HG03520 (cell line): ENCODE results near the gene RELA.

ENCODE experiments used
- ATAC-seq: cut with Tn5 transposase; IDR thresholded peaks from one replicate; pipeline ENCODE4 v1.9.1; 2021; ENCODE audit warnings: mild to moderate bottlenecking, moderate library complexity; ENCODE audit not compliant: unreplicated experiment

The RELA gene

DNA sequence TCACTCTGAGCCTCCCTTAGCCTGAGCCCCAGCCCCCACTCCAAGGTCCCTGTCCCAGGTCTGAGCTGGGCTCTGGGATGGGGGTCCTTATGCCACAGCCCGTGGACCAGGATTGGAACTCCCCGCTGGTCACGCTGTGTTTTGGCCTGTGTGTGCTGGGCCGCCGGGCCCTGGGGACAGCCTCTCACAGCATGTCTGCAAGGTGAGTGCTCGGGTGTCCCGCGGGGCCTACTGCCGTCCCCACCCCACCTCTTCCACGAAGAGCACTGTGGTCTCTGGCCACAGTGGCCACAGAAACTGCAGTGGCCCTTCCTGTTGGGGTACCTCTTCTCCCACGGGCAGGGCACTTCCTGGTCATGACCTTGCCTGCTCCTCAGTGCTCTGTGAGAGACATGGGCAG, 28.3 kb downstream of the RELA start:
- no peak for ATAC-seq

DNA sequence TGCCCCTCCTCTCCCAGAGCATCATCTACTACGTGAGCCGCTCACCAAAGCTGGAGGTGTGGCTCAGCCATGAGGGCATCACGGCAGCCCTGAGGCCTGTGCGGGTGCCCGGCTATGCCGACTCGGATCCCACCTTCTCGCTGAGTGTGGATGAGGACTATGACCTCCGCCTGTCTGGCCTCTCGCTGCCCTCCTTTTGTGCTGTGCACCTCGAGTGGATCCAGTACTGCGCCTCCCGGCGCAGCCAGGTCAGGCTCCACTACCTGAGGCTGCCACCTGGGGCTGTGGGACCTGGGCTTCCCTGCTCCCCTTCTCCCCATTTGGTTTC, 28.6 kb downstream of the RELA start:
- no peak for ATAC-seq

DNA sequence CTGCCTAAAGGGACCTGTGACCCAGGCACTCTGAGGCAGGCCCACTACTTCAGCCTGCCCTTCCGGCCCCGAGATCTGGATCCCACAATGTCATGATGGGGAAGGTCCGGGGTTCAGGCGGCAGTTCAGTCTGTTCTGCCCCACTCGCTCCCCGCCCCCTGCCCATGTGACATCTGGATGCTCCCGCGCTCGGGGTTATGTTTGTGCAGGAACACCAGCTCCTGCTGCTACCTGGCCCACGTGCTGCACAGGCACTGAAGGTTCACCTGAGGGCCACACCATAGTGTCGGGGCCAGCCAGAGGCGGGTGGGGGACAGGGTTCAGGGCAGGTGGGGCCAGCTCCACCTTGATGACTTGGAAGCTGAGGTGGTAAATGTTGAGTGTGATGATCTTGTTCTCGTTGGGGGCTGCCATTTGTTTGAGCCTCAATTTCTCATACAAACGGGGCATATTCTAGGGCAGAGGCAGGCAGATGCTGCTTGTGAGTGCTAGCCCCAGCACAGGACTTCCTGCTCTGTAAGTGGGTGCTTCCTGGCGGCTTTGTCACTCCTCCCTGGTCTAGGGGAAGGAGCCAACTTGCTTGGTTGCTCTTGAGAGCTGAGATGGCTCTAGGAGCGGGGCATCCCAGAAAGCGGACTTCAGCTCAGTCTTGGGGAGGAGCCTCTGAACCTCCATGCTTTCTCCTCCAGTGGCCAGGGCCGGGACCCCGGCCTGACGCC, 29.2 kb downstream of the RELA start:
- ATAC-seq, result no peak

DNA sequence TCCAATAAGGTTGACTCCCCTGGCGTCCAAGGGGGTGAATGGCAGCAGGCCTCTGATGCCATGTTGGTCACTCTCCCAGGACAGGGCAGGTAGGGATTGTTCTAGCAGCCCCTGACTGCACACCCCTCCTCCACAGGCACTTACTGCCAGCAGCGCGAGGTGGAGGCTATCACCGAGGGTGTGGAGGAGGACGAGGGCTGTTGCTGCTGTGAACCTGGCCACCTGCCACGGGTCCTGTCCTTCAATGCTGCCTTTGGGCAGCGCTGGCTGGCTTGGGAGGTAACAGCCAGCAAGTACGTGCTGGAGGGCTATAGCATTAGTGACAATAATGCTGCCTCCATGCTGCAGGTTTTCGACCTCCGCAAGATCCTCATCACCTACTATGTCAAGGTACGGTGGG, 32.5 kb downstream of the RELA start:
- no peak for ATAC-seq

DNA sequence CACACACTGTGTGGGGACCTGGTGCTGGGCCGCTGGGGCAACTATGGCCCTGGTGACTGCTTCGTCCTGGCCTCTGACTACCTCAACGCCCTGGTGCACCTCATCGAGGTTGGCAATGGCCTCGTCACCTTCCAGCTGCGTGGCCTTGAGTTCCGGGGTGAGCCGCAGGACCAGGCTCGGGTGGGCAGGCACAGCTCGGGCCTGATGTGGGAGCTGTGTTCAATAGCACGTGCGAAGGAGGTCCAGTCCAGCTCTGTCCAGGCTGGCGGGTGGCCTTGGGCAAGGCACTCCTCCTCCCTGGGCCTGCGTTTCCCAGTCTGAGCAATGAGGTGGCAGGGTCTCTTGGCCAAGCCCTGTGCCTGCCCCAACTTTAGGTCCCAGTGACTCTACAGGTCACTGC, 33.1 kb downstream of the RELA start:
- no peak for ATAC-seq

DNA sequence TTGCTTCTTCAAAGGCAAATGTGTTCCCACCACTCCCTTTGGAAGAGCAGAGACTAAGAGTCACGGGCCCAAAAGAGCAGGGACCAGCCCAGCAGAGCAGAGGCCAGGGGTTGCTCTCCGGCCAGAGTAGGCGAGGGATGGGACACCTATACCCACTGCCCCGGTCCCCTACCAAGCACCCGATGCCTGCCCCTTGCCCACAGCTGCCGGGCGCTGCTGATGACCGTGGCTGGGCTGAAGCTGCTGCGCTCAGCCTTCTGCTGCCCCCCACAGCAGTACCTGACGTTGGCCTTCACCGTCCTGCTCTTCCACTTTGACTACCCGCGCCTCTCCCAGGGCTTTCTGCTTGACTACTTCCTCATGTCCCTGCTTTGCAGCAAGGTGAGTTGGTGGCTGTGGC, 35.5 kb downstream of the RELA start:
- ATAC-seq, result no peak

DNA sequence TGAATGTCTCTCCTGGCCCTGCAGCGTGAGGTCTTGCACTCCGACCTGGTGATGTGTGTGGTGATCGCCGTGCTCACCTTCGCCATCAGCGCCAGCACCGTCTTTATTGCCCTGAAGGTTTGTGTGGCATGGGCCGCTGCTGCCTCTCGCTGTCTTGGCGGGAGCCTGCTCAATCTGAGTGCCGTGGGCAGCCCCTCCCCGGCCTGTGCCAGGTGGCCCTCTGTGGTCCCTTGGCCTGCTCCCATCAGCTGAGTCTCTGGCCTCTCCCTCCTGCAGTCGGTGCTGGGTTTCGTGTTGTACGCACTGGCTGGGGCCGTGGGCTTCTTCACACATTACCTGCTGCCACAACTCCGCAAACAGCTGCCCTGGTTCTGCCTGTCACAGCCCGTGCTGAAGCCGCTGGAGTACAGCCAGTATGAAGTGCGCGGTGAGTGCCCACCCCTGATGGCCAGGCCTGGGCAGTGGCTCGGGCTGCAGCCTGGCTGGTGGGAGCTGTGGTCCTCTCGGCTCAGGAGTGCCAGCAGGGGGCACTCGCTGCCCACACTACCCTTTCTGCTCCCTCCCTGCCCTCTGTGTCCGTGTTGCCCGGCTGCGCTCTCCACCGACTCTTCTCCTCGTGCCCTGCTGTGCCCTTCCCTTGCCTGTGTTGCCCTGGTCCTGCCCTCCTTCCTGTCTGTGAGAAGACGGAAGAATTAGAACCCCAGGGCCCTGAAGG, 36.9 kb downstream of the RELA start:
- ATAC-seq, result no peak

DNA sequence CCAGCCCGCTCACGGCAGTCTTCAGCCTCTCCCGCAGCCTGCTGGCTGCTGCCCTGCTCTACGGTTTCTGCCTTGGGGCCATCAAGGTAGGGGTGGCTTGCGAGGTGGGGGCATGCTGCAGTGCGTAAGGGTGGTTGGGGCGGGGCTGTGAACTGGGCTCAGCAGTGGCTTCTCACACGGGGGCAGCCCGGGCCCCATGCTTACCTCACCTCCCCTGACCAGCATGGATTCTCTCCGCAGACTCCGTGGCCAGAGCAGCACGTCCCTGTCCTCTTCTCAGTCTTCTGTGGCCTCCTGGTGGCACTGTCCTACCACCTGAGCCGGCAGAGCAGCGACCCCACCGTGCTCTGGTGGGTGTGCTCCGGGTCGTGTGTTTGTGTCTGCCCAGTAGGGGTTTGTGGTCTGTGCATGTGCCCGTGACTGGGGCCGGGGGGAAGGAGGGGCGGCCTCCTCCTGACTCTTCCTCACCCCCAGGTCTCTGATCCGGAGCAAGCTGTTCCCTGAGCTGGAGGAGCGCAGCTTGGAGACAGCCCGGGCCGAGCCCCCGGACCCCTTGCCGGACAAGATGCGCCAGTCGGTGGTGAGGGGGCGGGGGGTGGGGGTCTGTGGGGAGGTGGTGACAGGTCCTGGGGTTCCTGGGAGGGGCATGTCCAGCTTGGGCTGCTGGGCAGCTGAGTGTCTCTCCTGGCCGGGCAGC, 37.6 kb downstream of the RELA start:
- ATAC-seq, result no peak

DNA sequence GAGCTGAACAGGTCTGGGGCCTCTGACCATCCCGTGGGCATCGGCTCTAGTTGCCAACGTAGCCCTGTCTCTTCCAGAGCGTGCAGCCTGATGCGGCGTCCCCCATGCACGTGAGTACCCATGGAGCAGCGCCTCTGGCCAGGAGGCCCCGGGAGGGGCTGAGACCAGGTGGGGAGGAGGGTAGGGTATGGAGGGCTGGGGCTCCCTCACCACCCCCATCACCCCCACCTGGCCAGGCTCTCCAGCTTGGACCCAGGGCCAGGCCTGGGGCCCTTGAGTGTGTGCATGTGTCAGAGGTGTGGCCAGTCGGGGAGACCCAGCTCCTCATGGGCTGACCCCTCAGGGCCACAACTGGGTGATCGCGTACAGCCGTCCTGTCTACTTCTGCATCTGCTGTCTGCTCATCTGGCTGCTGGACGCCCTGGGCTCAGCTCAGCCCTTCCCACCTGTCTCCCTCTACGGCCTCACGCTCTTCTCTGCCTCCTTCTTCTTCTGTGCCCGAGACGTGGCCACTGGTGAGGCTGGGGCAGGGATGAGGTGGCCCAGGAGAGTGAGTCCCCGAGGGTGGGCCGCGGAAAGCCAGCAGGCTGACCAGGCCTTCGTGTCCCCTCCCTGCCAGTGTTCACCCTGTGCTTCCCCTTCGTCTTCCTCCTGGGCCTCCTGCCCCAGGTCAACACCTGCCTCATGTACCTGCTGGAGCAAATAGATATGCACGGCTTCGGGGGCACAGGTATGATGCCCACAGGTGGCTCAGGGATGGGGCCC, 38.7 kb downstream of the RELA start:
- ATAC-seq, result no peak

DNA sequence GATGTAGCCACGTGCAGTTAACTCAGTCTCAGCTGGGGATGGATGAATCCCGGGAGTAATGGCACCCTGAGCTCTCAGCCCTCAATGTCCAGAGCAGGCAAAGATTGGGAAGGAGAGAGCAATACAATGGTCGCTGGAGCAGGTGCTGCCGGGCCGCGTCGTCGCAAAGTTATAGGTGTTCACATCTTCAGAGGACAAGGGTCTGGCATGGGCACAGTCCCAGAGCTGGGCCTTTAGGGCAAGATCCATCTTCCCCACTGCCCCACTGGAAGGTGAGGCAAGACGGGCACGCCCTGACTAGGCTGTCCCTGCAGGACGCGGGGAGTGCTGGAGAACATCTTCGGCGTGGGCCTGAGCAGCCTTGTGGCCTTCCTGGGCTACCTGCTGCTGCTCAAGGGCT, 39.5 kb downstream of the RELA start:
- no peak for ATAC-seq

DNA sequence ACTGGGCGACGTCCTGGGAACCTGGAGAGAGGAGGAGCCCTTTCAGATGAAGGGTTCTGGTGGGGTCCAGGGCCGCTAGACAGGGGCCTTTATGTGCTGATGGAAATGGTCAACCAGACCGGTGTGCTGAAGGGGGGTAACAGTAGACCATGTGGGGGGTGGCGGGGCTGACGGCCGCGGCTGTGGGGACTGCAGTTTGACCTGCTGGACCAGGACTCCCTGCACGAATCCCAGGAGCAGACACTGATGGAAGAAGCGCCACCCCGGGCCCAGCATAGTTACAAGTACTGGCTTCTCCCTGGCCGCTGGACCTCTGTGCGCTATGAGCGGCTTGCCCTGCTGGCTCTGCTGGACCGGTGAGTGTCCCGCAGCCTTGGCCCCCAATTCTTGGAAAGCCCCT, 40.7 kb downstream of the RELA start:
- no peak for ATAC-seq

DNA sequence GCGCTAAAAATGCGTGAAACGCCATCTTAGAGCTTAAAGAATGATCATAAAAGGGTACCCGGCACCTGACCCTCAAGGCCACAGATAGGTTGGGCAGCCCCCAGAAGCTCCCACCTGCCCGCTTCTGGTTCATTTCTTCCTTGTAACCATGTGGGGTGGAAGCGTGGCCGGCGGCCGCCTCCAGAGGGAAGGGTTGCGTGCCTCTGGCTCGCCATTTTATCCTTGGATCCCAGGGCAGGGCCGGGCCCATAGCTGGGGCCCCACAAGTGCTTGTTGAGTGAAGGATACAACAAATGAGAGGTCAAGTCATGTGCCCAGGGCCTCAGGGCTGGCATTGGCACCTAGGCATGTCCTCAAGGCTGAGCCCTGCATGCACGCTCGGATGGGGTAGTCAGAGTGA, 41.3 kb downstream of the RELA start:
- ATAC-seq, result no peak

DNA sequence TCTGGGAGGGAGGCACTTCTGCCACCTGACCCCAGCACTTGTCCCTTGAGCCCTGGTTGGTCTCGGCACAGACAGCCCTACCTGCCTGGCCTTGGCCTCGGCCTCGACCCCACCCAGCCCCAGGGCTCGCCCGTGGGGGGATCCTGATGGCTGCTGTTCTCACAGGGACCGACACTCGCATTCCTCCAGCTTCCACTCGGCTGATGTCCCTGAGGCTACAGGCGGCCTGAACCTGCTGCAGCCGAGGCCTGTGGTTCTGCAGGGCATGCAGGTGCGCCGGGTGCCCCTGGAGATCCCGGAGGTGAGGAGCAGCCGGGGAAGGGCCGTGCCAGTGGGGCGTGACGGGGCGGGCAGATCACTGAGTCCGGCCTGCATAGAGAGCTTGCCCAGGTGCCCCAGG, 42.0 kb downstream of the RELA start:
- no peak for ATAC-seq

DNA sequence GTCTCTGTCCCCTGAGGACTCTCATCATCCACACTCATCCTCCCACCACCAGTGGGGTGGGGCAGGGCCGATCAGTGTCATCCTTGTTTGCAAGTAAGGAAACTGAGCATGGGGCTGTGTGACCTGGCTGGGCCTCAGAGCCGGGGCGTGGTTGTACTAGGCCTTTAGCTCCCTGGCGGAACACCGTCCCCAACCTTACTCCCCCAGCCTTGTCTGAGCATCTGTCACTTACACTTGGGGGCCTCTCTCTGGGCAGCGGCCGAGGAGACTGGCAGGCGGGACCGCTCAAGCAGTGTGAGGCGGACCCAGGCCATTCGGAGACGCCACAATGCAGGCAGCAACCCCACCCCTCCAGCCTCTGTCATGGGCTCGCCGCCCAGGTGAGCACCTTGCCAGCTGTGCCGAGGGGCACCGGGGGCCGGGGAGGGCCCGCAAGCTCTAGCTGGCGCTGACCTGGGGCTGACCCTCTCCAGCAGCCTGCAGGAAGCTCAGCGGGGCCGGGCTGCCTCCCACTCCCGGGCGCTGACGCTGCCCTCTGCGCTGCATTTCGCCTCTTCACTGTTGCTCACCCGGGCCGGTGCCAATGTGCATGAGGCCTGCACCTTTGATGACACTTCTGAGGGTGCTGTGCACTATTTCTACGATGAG, 43.3 kb downstream of the RELA start:
- no peak for ATAC-seq

DNA sequence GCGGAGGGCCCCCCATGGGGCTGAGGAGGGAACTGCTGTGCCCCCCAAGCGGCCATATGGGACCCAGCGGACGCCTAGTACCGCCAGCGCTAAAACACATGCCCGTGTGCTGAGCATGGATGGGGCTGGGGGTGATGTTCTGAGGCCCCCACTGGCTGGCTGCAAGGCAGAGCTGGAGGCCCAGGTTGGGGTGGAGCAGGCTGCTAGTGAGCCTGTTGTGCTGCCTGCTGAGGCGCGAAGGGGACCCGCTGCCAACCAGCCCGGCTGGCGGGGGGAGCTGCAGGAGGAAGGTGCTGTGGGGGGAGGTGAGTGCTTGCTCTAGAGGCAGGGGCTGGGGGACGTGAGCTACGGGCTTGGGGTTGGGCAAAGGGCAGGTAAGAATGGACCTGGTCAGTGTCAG, 44.0 kb downstream of the RELA start:
- no peak for ATAC-seq

DNA sequence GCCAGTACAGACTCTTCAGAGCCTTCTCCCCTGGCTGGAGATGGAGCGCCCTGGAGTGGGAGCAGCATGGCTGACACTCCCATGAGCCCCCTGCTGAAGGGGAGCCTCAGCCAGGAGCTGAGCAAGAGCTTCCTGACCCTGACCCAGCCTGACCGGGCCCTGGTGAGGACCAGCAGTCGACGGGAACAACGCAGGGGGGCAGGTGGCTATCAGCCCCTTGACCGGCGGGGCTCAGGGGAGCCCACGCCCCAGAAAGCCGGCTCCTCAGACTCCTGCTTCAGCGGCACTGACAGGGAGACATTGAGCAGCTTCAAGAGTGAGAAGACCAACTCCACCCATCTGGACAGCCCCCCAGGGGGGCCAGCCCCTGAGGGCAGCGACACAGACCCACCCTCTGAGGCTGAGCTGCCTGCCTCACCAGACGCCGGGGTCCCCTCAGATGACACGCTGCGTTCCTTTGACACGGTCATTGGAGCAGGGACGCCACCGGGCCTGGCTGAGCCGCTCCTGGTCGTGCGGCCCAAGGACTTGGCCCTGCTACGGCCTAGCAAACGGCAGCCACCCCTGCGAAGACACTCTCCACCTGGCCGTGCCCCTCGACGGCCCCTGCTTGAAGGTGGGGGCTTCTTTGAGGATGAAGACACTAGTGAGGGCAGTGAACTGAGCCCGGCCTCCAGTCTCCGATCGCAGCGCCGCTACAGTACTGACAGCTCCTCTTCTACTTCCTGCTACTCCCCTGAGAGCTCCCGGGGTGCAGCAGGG, 44.5 kb downstream of the RELA start:
- no peak for ATAC-seq

DNA sequence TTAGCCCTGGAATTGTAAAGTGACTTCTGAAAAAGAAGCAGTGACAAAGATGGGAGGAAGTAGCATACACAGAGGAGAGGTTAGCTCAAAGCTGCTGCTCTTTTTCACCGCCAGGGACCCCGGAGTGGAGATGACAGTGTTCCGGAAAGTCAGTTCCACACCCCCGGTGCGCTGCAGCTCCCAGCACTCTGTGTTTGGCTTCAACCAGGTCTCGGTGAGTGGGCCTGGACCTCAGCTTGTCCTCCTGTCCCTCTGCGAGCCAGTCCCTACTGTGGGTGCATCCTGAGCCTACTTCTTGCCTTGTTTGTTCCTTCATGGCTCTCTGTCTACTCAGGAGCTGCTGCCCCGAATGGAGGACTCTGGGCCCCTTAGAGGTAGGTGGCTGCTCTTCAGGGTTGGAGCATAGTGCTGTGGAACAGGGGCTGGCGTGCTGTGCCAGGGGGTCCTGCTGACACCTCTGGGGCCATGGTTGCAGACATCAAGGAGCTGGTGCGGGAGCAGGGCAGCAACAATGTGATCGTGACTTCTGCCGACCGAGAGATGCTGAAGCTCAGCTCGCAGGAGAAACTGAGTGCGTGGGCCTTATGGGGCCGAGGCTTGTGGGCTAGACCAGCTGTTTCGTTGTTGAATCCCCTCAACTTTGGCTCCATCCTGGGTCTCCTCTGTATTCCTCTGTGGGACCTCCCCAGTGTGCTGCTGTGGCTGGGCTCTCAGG, 45.4 kb downstream of the RELA start:
- no peak for ATAC-seq

DNA sequence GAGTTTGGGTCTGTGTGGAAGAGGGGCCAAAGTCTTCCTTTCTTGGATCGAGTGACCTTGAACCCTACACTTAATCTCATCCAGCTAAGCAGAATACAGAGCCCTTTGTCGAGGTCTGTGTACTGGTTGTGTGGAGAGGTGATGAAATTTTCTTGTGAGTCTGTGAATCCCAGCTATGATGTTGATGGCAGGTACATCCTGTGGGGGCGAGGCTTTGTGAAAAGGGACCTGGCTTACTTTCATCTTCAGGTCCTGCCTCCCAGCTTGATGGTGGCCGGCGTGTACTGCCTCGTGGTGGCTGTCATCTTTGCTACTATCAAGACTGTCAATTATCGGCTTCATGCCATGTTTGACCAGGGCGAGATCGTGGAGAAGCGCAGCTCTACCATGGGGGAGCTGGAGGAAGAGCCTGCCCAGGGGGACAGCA, 46.1 kb downstream of the RELA start:
- no peak for ATAC-seq

DNA sequence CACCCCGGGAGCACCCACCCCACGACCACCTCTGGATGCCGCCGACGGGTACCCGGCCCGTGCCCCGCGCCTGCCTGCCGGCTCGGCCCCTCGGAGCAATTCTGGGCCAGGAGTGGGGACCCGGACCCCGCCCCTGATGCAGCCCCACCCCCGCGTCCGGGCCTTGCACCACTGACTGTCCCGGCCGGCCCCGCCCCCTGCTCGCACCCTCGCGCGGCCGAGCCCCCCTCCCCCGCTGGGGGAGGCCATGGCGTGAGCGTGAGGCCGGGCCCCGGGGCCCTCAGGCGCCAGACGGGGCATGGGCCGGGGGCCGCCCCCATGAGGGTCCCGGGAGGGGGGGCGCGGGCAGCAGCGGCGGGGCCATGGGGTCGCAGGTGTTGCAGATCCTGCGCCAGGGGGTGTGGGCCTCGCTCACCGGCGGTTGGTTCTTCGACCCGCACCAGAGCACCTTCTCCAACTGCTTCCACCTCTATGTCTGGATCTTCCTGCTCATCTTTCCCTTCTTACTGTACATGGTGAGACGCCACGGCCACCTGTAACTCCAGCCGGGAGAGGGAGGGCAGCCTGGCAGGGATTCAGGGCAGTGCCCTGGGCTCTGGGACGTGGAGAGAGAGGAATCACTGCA, 46.7 kb downstream of the RELA start:
- peak; percentile 4 for ATAC-seq
